A673 (cell line): ENCODE results near the gene GADD45A. TPM values are rescaled to one million over a fixed set of nuclear protein-coding genes. Genes with fewer than 3 reads are reported as not detected.
"Not testable (repeated sequence)": the region's sequence is repeated elsewhere in the genome, so short reads cannot be mapped to it uniquely, and the experiment has no call there.

Experiments
- BruUV-seq: library from RNA; stranded (reverse); fragments of 400-500 nt; replicated peaks from 2 replicates; lab custom pipeline; 2021; lab: Mats Ljungman, UMichigan
- CTCF ChIA-PET: fragments of 300-600 bp; sonication (Branson Sonifier 250); formaldehyde crosslinking; loops from one replicate; lab custom pipeline; 2022; ENCODE audit warnings: antibody characterized with exemption; lab: Charles Lee
- POLR2A ChIA-PET: fragments of 300-600 bp; sonication (Branson Sonifier 250); formaldehyde crosslinking; loops from one replicate; lab custom pipeline; 2022; ENCODE audit warnings: antibody characterized with exemption; ENCODE audit not compliant: low non-redundant PET; lab: Charles Lee
- DNase-seq: peaks from one replicate; pipeline ENCODE4 v3.0.0-alpha.2; 2015; ENCODE audit warnings: low spot score
- H3K27ac ChIP-seq: fragments of 200-600 bp; sonication (generic); 2 replicates; pipeline ENCODE4 v1.5.1; 2016; ENCODE audit warnings: mixed run types, low read depth, mild to moderate bottlenecking, mixed read lengths, antibody characterized with exemption, low read length; ENCODE audit not compliant: poor library complexity, severe bottlenecking
- H3K27me3 ChIP-seq: fragments of 200-600 bp; sonication (generic); replicated peaks from 2 replicates; pipeline ENCODE4 v1.6.1; 2017; ENCODE audit warnings: mixed run types, low read depth, mild to moderate bottlenecking, mixed read lengths, antibody characterized with exemption, low read length; ENCODE audit not compliant: insufficient read depth, poor library complexity
- H3K36me3 ChIP-seq: fragments of 200-600 bp; sonication (generic); 2 replicates; pipeline ENCODE4 v1.6.1; 2016; ENCODE audit warnings: mixed run types, mild to moderate bottlenecking, mixed read lengths, antibody characterized with exemption, low read length; ENCODE audit not compliant: insufficient read depth, poor library complexity, severe bottlenecking
- H3K4me1 ChIP-seq: fragments of 200-600 bp; sonication (generic); 2 replicates; pipeline ENCODE4 v1.6.1; 2017; ENCODE audit warnings: mixed run types, mild to moderate bottlenecking, mixed read lengths, antibody characterized with exemption, low read length; ENCODE audit not compliant: insufficient read depth, poor library complexity, severe bottlenecking
- H3K4me3 ChIP-seq: fragments of 200-600 bp; sonication (generic); 2 replicates; pipeline ENCODE4 v1.5.1; 2016; ENCODE audit warnings: low read depth, mixed run types, mild to moderate bottlenecking, mixed read lengths, low read length; ENCODE audit not compliant: poor library complexity, severe bottlenecking
- H3K9me3 ChIP-seq: fragments of 200-600 bp; sonication (generic); 2 replicates; pipeline ENCODE4 v1.6.1; 2016; ENCODE audit warnings: mixed run types, low read depth, mild to moderate bottlenecking, mixed read lengths, antibody characterized with exemption, low read length; ENCODE audit not compliant: poor library complexity, severe bottlenecking
- CTCF ChIP-seq: fragments of 300-800, 200-600 bp; sonication (generic); conservative IDR thresholded peaks from 2 replicates; pipeline ENCODE4 v1.5.1; 2017; ENCODE audit warnings: low read depth, mild to moderate bottlenecking, antibody characterized with exemption, low read length, moderate library complexity, mixed read lengths
- EZH2 ChIP-seq: fragments of 200-600 bp; sonication (generic); IDR thresholded peaks from 2 replicates; pipeline ENCODE4 v1.6.1; 2017; ENCODE audit warnings: borderline replicate concordance, low read depth, mild to moderate bottlenecking, mixed read lengths, antibody characterized with exemption, low read length; ENCODE audit not compliant: poor library complexity, severe bottlenecking
- intact Hi-C: fragments of 100-400 bp; cut with micrococcal nuclease; formaldehyde crosslinking; loops from one replicate; pipeline ENCODE4 v1.10.0; 2022; ENCODE audit not compliant: unreplicated experiment
- total RNA-seq: library from RNA; stranded (reverse); gene quantifications from 2 replicates; pipeline ENCODE4 v1.2.3, GENCODE V29; 2021

Gene GADD45A
- total RNA-seq, 1 experiment from 2014 or later, result 39.7 TPM

DNA sequence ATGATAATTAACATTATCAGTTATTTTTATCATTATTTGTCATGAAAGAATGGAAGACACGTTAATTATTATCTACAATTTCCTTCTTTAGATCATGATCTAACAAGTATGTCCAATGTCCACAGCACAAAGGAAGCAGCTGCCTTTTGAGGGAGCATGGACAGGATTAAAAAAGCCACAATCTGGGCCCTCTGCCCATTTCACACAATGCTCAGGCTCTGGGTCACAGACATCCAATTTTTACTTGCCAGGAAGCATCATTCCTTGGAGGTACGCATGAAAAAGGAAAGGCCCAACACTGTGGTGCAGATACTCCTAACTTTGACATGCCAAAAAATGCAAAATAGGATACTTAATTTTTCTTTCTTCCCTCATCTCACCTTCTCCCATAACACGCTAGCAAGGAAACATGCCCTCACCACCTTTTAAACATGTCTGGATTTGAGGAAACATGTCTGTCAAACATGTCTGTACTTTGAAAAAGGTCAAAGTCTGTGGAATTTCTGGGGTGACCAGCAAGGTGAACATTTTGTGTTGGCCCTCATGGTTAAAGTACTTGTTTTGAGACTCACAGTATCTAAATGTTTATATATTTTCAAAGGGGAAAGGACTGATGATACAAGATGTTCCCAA is 40.0 kb downstream of the GADD45A start:
- Histone ChIP-seq H3K27ac (no peak overlapping the region), H3K36me3 (no peaks in the 10 kb centered on the region), H3K9me3 (no peaks in the 10 kb centered on the region), H3K4me1 (peaks cover 23% of the 10 kb centered on the region), H3K27me3 (no peaks in the 10 kb centered on the region), H3K4me3 (no peak overlapping the region)
- no TSS peak for BruUV-seq
- intact Hi-C loops, result no loop called here
- TF ChIP-seq CTCF (no peak), EZH2 (no peak)
- peak; percentile 64 for DNase-seq
- ChIA-PET POLR2A (interaction anchor here (0.6 kb wide), 1 partner anchor 48 kb away, joined by 3 read pairs; no protein-coding TSS in a partner anchor), CTCF (no interaction called here)

GRCh38 chr1:67726224-67726623 is 41.2 kb downstream of the GADD45A start:
- no TSS peak for BruUV-seq
- Histone ChIP-seq H3K4me1 (peaks cover 26% of the 10 kb centered on the region), H3K27me3 (no peaks in the 10 kb centered on the region), H3K4me3 (no peak overlapping the region), H3K27ac (no peak overlapping the region), H3K36me3 (no peaks in the 10 kb centered on the region), H3K9me3 (no peaks in the 10 kb centered on the region)
- intact Hi-C loops, result no loop called here
- DNase-seq, result peak; percentile 32
- CTCF ChIA-PET, result no interaction called here
- TF ChIP-seq CTCF, result no peak
- no peak for TF ChIP-seq EZH2
- POLR2A ChIA-PET, result no interaction called here

- CTCF ChIA-PET, result no interaction called here
- POLR2A ChIA-PET, result no interaction called here
- no peak for DNase-seq
- Histone ChIP-seq H3K9me3 (no peaks in the 10 kb centered on the region), H3K4me3 (no peak overlapping the region), H3K36me3 (no peaks in the 10 kb centered on the region), H3K27me3 (no peaks in the 10 kb centered on the region), H3K27ac (no peak overlapping the region), H3K4me1 (peaks cover 35% of the 10 kb centered on the region)
- BruUV-seq, result no TSS peak
- TF ChIP-seq CTCF, result no peak
- no peak for TF ChIP-seq EZH2
- intact Hi-C loops, result no loop called here
Measured at GRCh38 chr1:67729872-67730271, 44.9 kb downstream of the GADD45A start.

DNA sequence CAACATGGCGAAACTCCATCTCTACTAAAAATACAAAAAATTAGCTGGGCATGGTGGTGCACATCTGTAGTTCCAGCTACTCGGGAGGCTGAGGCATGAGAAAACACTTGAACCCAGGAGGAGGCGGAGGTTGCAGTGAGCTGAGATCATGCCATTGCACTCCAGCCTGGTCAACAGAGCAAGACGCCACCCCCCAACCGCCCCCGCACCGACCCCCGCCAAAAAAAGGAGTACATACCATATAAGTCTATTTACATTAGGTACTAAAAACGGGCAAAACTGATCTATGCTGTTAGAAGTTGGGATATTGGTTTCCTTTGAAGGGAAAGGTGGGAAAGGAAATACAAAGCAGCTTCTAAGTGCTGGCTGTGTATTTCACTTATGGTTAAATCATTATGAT is 45.3 kb downstream of the GADD45A start:
- CTCF ChIA-PET, result interaction anchor here (0.6 kb wide), 1 partner anchor 30 kb away, joined by 3 read pairs; no protein-coding TSS in a partner anchor
- BruUV-seq, H3K36me3 ChIP-seq, H3K4me3 ChIP-seq, H3K9me3 ChIP-seq, DNase-seq, H3K27me3 ChIP-seq, intact Hi-C loops, POLR2A ChIA-PET, H3K27ac ChIP-seq: not testable (repeated sequence)
- peaks cover 36% of the 10 kb centered on the region for H3K4me1 ChIP-seq
